Activated gamma-delta T cell treated with Interleukin-2 at 50 U/mL for 16 hours (primary cell): Measurements from ENCODE around the gene ANKS1A.

Experiments
- DNase-seq: peaks from one replicate; pipeline ENCODE4 v3.0.0-alpha.2; 2020

Gene ANKS1A

GRCh38 chr6:35139470-35139869, 250.4 kb downstream of the ANKS1A start:
- no peak for DNase-seq

- DNase-seq, result peak; percentile 45
Observed at GRCh38 chr6:35139924-35140638, 251.0 kb downstream of the ANKS1A start.

GRCh38 chr6:35140639-35141006, 251.6 kb downstream of the ANKS1A start:
- no peak for DNase-seq
